ENCODE measurements around the gene PIM2.

- TF ChIP-seq, protein P1, sequence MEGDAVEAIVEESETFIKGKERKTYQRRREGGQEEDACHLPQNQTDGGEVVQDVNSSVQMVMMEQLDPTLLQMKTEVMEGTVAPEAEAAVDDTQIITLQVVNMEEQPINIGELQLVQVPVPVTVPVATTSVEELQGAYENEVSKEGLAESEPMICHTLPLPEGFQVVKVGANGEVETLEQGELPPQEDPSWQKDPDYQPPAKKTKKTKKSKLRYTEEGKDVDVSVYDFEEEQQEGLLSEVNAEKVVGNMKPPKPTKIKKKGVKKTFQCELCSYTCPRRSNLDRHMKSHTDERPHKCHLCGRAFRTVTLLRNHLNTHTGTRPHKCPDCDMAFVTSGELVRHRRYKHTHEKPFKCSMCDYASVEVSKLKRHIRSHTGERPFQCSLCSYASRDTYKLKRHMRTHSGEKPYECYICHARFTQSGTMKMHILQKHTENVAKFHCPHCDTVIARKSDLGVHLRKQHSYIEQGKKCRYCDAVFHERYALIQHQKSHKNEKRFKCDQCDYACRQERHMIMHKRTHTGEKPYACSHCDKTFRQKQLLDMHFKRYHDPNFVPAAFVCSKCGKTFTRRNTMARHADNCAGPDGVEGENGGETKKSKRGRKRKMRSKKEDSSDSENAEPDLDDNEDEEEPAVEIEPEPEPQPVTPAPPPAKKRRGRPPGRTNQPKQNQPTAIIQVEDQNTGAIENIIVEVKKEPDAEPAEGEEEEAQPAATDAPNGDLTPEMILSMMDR (conservative IDR thresholded peaks at IDR 0.05): no peak
- no peak for TF ChIP-seq EZH2 (IDR thresholded peaks at IDR 0.05; ENCODE audit: low read depth)
Observed at GRCh38 chrX:48939524-48940228, 20.9 kb upstream of the PIM2 start.
